Measurements from ENCODE around the gene UBL5.
A peak's percentile ranks its signal among the peaks of the same experiment; 100 is the strongest.
"Not testable (repeated sequence)": the region's sequence is repeated elsewhere in the genome, so short reads cannot be mapped to it uniquely, and the experiment has no call there.

The UBL5 gene

GRCh38 chr19:9818175-9818733 lies 9.5 kb upstream of the UBL5 start:
- no peak for DNase-seq

- peak; percentile 100 for DNase-seq
These were observed 8.8 kb upstream of the UBL5 start, which contains the start of gene FBXL12 for GRCh38 chr19:9818734-9819595. Gene FBXL12 (minus strand): TSS chr19:9819079. CDS start chr19:9818813, 266 bp downstream.

GRCh38 chr19:9819596-9819909 lies 8.2 kb upstream of the UBL5 start:
- DNase-seq: no peak

GRCh38 chr19:9820034-9820433 lies 7.7 kb upstream of the UBL5 start:
- not testable (repeated sequence) for DNase-seq

GRCh38 chr19:9823816-9824215 lies 3.9 kb upstream of the UBL5 start:
- DNase-seq: no peak

DNA sequence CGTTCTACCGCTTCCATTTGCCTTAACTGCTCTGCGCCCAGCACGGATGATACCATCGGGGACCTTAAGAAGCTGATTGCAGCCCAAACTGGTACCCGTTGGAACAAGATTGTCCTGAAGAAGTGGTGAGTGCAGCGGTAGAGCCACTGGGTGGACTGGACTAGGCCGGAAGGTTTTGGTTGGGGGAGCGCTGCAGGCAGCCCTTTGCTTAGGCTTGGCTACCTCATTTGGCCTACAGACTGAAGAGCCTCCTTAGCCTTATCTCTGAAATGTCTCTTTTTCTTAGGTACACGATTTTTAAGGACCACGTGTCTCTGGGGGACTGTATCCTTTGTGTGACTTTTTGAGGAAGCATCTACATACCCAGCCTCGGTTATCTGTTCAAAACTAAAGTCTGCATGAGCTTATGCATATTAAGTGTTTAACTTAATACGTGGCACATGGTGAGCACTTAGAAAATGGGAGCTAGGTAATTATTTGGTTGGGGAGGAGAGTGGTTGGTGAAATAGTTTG lies 889 bp downstream of the UBL5 start:
- no peak for DNase-seq

DNA sequence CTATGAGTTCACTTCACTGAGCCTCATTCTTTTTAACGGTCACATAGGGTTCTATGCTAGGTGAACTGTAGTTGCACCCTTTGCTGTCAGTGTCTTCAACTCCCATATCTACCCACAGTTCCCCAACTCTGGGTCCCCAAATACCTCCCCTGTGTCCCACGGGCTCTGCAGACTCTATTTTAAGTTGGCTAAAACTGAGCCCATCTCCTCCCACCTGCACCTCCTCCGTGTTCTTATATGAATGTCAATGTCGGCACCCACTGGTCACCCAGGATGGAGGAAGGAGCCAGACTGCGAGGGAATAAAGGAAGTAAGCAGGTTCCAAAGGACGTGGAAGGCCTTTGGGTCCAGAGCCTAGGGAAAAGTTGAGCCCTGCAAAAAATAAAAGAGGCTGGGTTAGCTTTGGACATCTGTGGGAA lies 6.6 kb downstream of the UBL5 start:
- DNase-seq: no peak

DNA sequence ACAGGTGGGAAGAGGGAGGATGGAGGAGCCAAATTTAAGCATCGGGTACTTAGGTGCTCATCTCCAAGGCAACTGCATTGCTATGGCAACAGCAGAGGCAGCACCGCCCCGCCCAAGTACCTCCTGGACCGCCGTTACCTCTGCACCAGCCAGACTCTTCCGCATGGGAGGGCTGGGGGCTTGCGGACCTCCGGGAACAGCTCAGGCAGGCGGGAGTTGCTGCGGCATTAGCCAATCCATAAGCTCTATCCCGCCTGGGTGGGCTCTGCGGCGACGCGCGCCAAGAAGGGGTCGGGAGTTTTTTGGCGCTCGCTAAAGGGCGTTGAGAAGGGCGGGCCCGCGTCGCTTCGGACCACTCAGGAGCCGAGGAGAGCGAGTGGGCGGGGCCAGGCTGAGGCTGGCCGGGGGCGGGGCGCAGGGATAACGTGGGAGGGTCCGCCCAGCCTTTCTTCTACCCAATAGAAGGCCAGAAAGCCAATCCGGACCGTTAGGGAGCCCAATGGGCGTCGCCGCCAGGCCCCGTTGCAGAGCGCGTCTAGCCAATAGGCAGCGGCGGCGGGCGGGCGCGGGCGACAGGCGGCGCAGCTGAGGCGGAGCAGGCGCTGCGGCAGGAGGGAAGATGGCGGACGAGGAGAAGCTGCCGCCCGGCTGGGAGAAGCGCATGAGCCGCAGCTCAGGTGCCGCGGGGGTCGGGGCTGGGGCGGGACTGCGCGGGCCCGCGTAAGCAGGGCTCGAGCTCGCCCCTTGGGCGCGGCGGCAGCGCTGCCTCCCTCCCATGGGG lies 7.2 kb downstream of the UBL5 start, which contains the start of gene PIN1:
PIN1 (plus strand) TSS at position 593 of the 781 bp plus-strand sequence; CDS start at position 620, 27 bp downstream.
- peak; percentile 99 for DNase-seq

- DNase-seq: no peak
These were observed 7.8 kb downstream of the UBL5 start for GRCh38 chr19:9835507-9835949.

DNA sequence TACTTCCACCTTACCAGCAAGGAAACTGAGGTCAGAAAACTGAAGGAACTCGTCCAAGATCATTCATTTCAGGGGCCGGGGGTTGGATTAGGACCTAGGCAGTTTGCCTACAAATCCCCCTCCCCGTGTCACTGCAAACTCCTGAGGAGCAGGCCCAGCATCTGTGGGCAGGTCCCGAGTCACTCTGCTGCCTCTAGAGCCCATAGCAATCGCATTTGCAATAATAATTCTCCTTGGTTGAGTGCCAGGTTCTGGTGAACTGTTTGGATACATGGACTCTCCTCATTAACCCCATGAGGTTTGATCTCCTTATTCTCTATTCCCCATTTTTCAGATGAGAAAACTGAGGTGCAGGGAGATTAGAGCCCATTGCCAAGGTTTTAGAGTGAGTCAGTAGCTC lies 8.3 kb downstream of the UBL5 start:
- no peak for DNase-seq

- DNase-seq: no peak
These were observed 10.6 kb downstream of the UBL5 start for GRCh38 chr19:9838324-9838723.

DNA sequence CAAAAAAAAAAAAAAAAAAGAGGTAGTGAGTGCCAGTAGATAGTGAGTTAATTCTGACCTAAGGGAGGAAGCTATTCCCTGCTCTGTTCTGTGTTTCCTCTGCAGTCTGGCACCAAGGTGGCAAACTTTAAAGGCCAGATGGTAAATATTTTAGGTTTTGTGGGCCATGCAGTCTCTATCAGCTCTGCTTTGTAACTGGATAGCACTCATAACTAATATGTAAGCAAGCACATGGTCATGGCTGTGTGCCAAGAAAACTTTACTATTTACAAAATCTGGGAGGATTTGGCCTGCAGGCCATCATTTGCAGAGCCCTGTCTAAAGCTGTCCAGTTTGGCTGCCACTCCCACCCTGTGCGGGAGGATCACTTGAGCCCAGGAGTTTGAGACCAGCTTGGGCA lies 11.7 kb downstream of the UBL5 start:
- DNase-seq: no peak

GRCh38 chr19:9842834-9843625 lies 15.3 kb downstream of the UBL5 start:
- no peak for DNase-seq

GRCh38 chr19:9843626-9844273 lies 16.0 kb downstream of the UBL5 start:
- not testable (repeated sequence) for DNase-seq

DNA sequence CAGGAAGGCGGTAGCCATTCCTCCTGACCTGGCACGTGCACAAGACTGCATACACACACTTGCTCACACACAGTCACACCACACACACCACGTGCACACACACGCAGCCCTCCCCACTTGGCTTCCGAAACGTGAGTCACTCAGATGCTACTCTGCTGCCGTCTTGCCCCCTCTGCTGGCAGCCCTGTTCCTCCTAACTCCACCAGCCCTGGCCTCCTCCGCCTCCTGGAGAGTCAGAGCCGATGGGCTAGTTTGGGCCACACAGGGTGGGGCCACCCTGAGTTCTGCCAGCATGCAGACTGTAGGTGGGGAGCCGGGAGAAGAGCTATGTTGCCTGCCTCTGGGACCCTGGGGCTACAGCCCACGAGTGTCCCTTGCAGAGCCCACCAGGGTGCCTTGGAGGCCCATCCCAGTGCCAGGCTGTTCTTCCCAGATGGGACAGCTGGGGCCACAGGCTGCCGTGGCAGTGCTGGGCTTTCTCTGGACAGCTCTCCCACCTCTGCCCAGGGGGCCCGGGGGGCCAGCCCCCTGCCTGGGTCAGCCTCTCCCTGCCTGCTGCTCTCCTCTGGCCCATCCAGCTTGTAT lies 19.5 kb downstream of the UBL5 start:
- DNase-seq: peak; percentile 67

- no peak for DNase-seq
These were observed 20.3 kb downstream of the UBL5 start for GRCh38 chr19:9848060-9848459.

DNA sequence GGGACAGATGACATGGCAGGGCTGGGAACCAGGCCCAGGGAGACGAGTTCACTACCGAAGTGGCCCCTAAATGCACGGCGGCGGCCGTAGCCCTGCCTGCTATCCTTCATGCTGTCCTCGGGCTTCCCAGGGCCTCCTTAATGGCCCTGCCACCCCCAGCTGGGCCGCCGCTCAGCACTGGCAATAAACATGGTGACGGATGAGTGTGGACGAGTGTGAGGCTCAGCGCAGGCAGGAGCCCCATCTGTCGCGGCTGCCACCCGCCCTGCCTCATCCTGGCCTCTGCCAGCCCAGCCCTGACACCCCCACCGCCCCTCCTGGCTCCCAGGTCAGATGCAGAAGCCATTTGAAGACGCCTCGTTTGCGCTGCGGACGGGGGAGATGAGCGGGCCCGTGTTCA lies 21.0 kb downstream of the UBL5 start:
- DNase-seq: no peak

DNA sequence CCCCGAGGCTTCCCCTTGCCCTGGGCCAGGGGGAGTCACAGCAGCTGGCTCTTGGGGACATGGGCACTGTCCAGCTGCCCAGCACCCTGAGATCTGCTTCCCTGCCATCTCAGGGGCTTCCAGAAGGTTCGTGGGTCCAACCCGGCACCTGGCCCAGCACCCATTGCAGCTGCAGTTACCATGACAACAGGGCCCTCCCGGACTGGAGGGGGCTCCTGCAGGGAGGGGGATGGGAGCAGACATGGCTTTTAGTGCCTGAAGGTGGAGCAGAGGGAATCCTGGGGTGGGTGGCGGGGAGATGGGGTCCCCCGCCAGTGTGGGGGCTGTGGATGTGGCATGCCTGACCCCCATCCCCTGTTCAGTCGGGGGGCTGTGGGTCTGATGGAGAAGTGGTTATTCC lies 22.1 kb downstream of the UBL5 start:
- DNase-seq: no peak

- no peak for DNase-seq
These were observed 22.7 kb downstream of the UBL5 start for GRCh38 chr19:9850235-9850959.

DNA sequence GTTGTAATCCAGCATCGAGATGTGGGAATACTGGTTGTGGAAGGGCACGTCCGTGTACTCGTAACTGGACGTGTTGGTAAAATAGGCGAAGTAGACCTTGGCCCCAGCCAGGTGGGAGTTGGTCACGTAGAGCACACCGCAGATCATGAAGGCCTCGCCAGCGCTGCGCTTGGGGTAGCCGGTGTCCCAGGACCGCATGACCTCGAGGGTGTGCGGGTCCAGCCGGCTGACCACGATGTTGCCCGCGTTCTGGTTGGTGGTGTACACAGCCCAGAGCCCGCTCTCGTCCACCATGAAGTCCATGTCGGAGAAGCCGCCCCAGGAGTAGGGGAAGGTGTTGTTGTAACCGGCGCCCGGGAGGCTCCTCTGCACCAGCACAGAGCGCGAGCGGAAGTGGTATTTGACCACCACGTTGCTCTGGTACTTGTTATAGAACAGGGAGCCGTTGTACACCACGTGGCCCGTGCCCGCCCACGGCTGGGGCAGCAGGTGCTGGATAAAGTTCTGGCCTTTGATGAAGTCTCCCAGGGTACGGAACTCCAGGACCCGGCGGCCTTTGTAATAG lies 26.6 kb downstream of the UBL5 start:
- DNase-seq: no peak

GRCh38 chr19:9856609-9857008 lies 28.9 kb downstream of the UBL5 start:
- DNase-seq: no peak

All from stimulated activated CD4-positive, alpha-beta T cell treated with anti-CD3 and anti-CD28 coated beads, Interleukin-1b, Interleukin-23, amount 100 ng/mL, for 48 hours (primary cell).